H9 (cell line): ENCODE data around the gene RRP1B. TPM values are rescaled to one million over a fixed set of nuclear protein-coding genes. Genes with fewer than 3 reads are reported as not detected.

ENCODE experiments used
- DNase-seq: peaks from one replicate; pipeline ENCODE4 v3.0.0-alpha.2; 2017
- H2AFZ ChIP-seq: one replicate; pipeline ENCODE4 v1.6.1; 2013; ENCODE audit warnings: mild to moderate bottlenecking, low read length, control low read depth, moderate library complexity
- H2AK5ac ChIP-seq: 2 replicates; pipeline ENCODE4 v1.6.1; 2013; ENCODE audit warnings: low read length, control low read depth, mixed read lengths; ENCODE audit not compliant: insufficient read length
- H2BK120ac ChIP-seq: one replicate; pipeline ENCODE4 v1.6.1; 2013; ENCODE audit warnings: low read depth, mild to moderate bottlenecking, low read length, control low read depth, inconsistent platforms; ENCODE audit not compliant: poor library complexity, severe bottlenecking
- H2BK12ac ChIP-seq: 2 replicates; pipeline ENCODE4 v1.6.1; 2013; ENCODE audit warnings: low read length, control low read depth, mixed read lengths, low read depth; ENCODE audit not compliant: insufficient read length
- H2BK15ac ChIP-seq: 2 replicates; pipeline ENCODE4 v1.6.1; 2013; ENCODE audit warnings: low read depth, low read length, control low read depth
- H2BK20ac ChIP-seq: one replicate; pipeline ENCODE4 v1.6.1; 2013; ENCODE audit warnings: low read depth, mild to moderate bottlenecking, low read length, control low read depth, inconsistent platforms; ENCODE audit not compliant: poor library complexity, severe bottlenecking
- H2BK5ac ChIP-seq: 2 replicates; pipeline ENCODE4 v1.6.1; 2013; ENCODE audit warnings: low read length, control low read depth, mixed read lengths; ENCODE audit not compliant: insufficient read length
- H3K14ac ChIP-seq: 2 replicates; pipeline ENCODE4 v1.6.1; 2013; ENCODE audit warnings: low read length, control low read depth; ENCODE audit not compliant: insufficient read depth
- H3K18ac ChIP-seq: 2 replicates; pipeline ENCODE4 v1.6.1; 2013; ENCODE audit warnings: low read depth, mild to moderate bottlenecking, mixed read lengths, low read length, control low read depth; ENCODE audit not compliant: insufficient read length
- H3K23ac ChIP-seq: 2 replicates; pipeline ENCODE4 v1.6.1; 2013; ENCODE audit warnings: low read length, control low read depth, mixed read lengths, low read depth; ENCODE audit not compliant: insufficient read length
- H3K23me2 ChIP-seq: 2 replicates; pipeline ENCODE4 v1.6.1; 2013; ENCODE audit warnings: low read depth, mild to moderate bottlenecking, mixed read lengths, low read length, control low read depth; ENCODE audit not compliant: insufficient read length, poor library complexity, severe bottlenecking
- H3K27ac ChIP-seq: 2 replicates; pipeline ENCODE4 v1.5.1; 2013; ENCODE audit warnings: low read length, control low read depth, mixed read lengths, low read depth; ENCODE audit not compliant: insufficient read length
- H3K27me3 ChIP-seq: 2 replicates; pipeline ENCODE4 v1.6.1; 2013; ENCODE audit warnings: low read length, control low read depth, inconsistent platforms; ENCODE audit not compliant: insufficient read depth
- H3K4ac ChIP-seq: 2 replicates; pipeline ENCODE4 v1.6.1; 2013; ENCODE audit warnings: low read depth, mild to moderate bottlenecking, control low read depth, inconsistent platforms, low read length, moderate library complexity
- H3K4me1 ChIP-seq: 2 replicates; pipeline ENCODE4 v1.6.1; 2013; ENCODE audit warnings: low read length, control low read depth, inconsistent platforms; ENCODE audit not compliant: insufficient read depth
- H3K4me2 ChIP-seq: 2 replicates; pipeline ENCODE4 v1.6.1; 2013; ENCODE audit warnings: low read length, control low read depth, mixed read lengths; ENCODE audit not compliant: insufficient read length, insufficient read depth
- H3K56ac ChIP-seq: 2 replicates; pipeline ENCODE4 v1.6.1; 2013; ENCODE audit warnings: low read depth, mild to moderate bottlenecking, mixed read lengths, low read length, control low read depth; ENCODE audit not compliant: insufficient read length
- H3K79me1 ChIP-seq: 2 replicates; pipeline ENCODE4 v1.6.1; 2013; ENCODE audit warnings: low read depth, mild to moderate bottlenecking, moderate library complexity, low read length, control low read depth, inconsistent platforms; ENCODE audit not compliant: insufficient read depth, poor library complexity, severe bottlenecking
- H3K79me2 ChIP-seq: 2 replicates; pipeline ENCODE4 v1.6.1; 2013; ENCODE audit warnings: low read length, control low read depth, inconsistent platforms; ENCODE audit not compliant: insufficient read depth
- H3K9ac ChIP-seq: 2 replicates; pipeline ENCODE4 v1.6.1; 2013; ENCODE audit warnings: low read length, control low read depth, mixed read lengths; ENCODE audit not compliant: insufficient read length; ENCODE audit errors: extremely low read depth
- H3K9me3 ChIP-seq: one replicate; pipeline ENCODE4 v1.6.1; 2013; ENCODE audit warnings: low read depth, low read length, inconsistent platforms; ENCODE audit not compliant: control insufficient read depth
- H3T11ph ChIP-seq: one replicate; pipeline ENCODE4 v1.6.1; 2013; ENCODE audit warnings: mild to moderate bottlenecking, low read length, control low read depth, inconsistent platforms
- H4K20me1 ChIP-seq: one replicate; pipeline ENCODE4 v1.6.1; 2013; ENCODE audit not compliant: control insufficient read depth, insufficient read length, insufficient read depth
- H4K5ac ChIP-seq: 2 replicates; pipeline ENCODE4 v1.6.1; 2013; ENCODE audit warnings: low read depth, mild to moderate bottlenecking, mixed read lengths, low read length, control low read depth; ENCODE audit not compliant: insufficient read length
- H4K8ac ChIP-seq: replicated peaks from 2 replicates; pipeline ENCODE4 v1.6.1; 2013; ENCODE audit warnings: low read length, control low read depth, mixed read lengths, low read depth; ENCODE audit not compliant: insufficient read length
- H4K91ac ChIP-seq: 2 replicates; pipeline ENCODE4 v1.6.1; 2013; ENCODE audit warnings: low read depth, mild to moderate bottlenecking, moderate library complexity, mixed read lengths, low read length, control low read depth; ENCODE audit not compliant: insufficient read length
- H3K27ac Mint-ChIP-seq, 3 experiments: 2 replicates in 2 of 3; 3 replicates in 1 of 3; pipeline ENCODE4 v1.8.0; 2020 to 2021; ENCODE audit warnings: mixed read lengths in 3 of 3, mild to moderate bottlenecking in 1 of 3, moderate library complexity in 1 of 3
- H3K27me3 Mint-ChIP-seq: 2 replicates; pipeline ENCODE4 v1.8.0; 2021; ENCODE audit warnings: low read depth, mild to moderate bottlenecking, moderate library complexity, mixed read lengths
- H3K36me3 Mint-ChIP-seq, 3 experiments: 2 replicates in 2 of 3; 3 replicates in 1 of 3; pipeline ENCODE4 v1.8.0; 2020 to 2021; ENCODE audit warnings: low read depth in 3 of 3, mixed read lengths in 3 of 3; ENCODE audit not compliant: insufficient read depth in 1 of 3
- H3K4me1 Mint-ChIP-seq, 2 experiments: 2 replicates each; pipeline ENCODE4 v1.8.0; 2020; ENCODE audit warnings: mixed read lengths in 2 of 2
- H3K4me3 Mint-ChIP-seq, 2 experiments: 2 replicates in 1 of 2; 3 replicates in 1 of 2; pipeline ENCODE4 v1.8.0; 2020 to 2021; ENCODE audit warnings: mild to moderate bottlenecking in 2 of 2, mixed read lengths in 2 of 2, moderate library complexity in 1 of 2
- H3K9me3 Mint-ChIP-seq, 2 experiments: 2 replicates in 1 of 2; 3 replicates in 1 of 2; pipeline ENCODE4 v1.8.0; 2020; ENCODE audit warnings: mild to moderate bottlenecking in 2 of 2, mixed read lengths in 2 of 2, moderate library complexity in 1 of 2
- WGBS: extraction: QIAGEN DNeasy Blood & Tissue Kit; methylation state at CpG from one replicate; pipeline ENCODE4 v1.1.7; 2013; ENCODE audit warnings: missing lambda C conversion rate, low lambda C conversion rate, mixed read lengths; ENCODE audit not compliant: insufficient read length; ENCODE audit errors: extremely low coverage; 5-methylcytosine and 5-hydroxymethylcytosine counted together
- total RNA-seq: library from RNA; stranded (reverse); gene quantifications from 2 replicates; pipeline ENCODE4 v1.2.1, GENCODE V29; 2021
- TF ChIP-seq, protein P1 (sequence below): fragments of 200-600 bp; sonication (generic); conservative IDR thresholded peaks from 3 replicates; pipeline ENCODE4 v1.8.0; 2021; ENCODE audit warnings: antibody characterized with exemption, mild to moderate bottlenecking

The RRP1B gene
- total RNA-seq, 1 experiment from 2014 or later = 96.6 TPM

GRCh38 chr21:43716376-43717165 lies 57.2 kb downstream of the RRP1B start:
- Histone ChIP-seq H4K8ac (no peak overlapping the region), H3K27ac (no peak overlapping the region), H3T11ph (no peak overlapping the region), H4K20me1 (no peaks in the 10 kb centered on the region), H3K27me3 (no peaks in the 10 kb centered on the region; the same call in 1 of the 2 replicates), H2BK12ac (no peak overlapping the region), H3K4me2 (no peak overlapping the region), H3K23me2 (peaks cover 8% of the 10 kb centered on the region), H2BK15ac (no peak overlapping the region), H3K23ac (no peak overlapping the region), H3K14ac (no peak overlapping the region), H4K91ac (no peak overlapping the region), H2BK5ac (no peak overlapping the region), H3K56ac (no peak overlapping the region), H2BK120ac (no peak overlapping the region), H3K79me2 (peaks cover 7% of the 10 kb centered on the region; the same call in 1 of the 2 replicates), H2BK20ac (no peak overlapping the region), H3K9ac (no peak overlapping the region), H2AFZ (no peak overlapping the region), H3K4me1 (peaks cover 2% of the 10 kb centered on the region; the same call in 1 of the 2 replicates), H4K5ac (no peak overlapping the region), H2AK5ac (no peak overlapping the region), H3K79me1 (no peaks in the 10 kb centered on the region), H3K4ac (no peak overlapping the region), H3K9me3 (no peaks in the 10 kb centered on the region), H3K18ac (no peak overlapping the region)
- no peak overlapping the region for H3K27ac Mint-ChIP-seq
- H3K4me3 Mint-ChIP-seq = no peak overlapping the region
- peaks cover 0 to 4% (median 0%) of the 10 kb centered on the region in 3 experiments; a peak in 2 of 7 replicates for H3K36me3 Mint-ChIP-seq
- no CpG with 5 or more reads among the region's 12 CpGs for WGBS
- TF ChIP-seq, protein P1, sequence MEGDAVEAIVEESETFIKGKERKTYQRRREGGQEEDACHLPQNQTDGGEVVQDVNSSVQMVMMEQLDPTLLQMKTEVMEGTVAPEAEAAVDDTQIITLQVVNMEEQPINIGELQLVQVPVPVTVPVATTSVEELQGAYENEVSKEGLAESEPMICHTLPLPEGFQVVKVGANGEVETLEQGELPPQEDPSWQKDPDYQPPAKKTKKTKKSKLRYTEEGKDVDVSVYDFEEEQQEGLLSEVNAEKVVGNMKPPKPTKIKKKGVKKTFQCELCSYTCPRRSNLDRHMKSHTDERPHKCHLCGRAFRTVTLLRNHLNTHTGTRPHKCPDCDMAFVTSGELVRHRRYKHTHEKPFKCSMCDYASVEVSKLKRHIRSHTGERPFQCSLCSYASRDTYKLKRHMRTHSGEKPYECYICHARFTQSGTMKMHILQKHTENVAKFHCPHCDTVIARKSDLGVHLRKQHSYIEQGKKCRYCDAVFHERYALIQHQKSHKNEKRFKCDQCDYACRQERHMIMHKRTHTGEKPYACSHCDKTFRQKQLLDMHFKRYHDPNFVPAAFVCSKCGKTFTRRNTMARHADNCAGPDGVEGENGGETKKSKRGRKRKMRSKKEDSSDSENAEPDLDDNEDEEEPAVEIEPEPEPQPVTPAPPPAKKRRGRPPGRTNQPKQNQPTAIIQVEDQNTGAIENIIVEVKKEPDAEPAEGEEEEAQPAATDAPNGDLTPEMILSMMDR = no peak
- H3K4me1 Mint-ChIP-seq = peaks cover 21 to 28% of the 10 kb centered on the region in 2 experiments
- H3K27me3 Mint-ChIP-seq = peaks cover 20% of the 10 kb centered on the region
- DNase-seq = no peak
- no peaks in the 10 kb centered on the region; a peak in 1 of 5 replicates for H3K9me3 Mint-ChIP-seq
